Sigmoid colon (tissue), 4 donors: Measurements from ENCODE around the gene GAA.

Experiments used
- CTCF ChIP-seq, 4 experiments: fragments of 450-650 bp in 3 of 4; fragments of 200-600 bp in 1 of 4; IDR thresholded peaks; one replicate each; pipeline ENCODE4 v1.5.1; 2016 to 2019; ENCODE audit warnings: antibody characterized with exemption in 4 of 4, mild to moderate bottlenecking in 3 of 4, moderate library complexity in 2 of 4
- EP300 ChIP-seq, 4 donors: sonication (generic); formaldehyde crosslinking; IDR thresholded peaks; one replicate each; pipeline ENCODE4 v1.6.1; 2017; ENCODE audit warnings: antibody characterized with exemption in 4 of 4
- POLR2A ChIP-seq, 2 donors: fragments of 450-650 bp; IDR thresholded peaks; one replicate each; pipeline ENCODE4 v1.6.1; 2016; ENCODE audit warnings: antibody characterized with exemption in 2 of 2, mild to moderate bottlenecking in 2 of 2, moderate library complexity in 2 of 2
- POLR2AphosphoS5 ChIP-seq, 4 donors: sonication (generic); formaldehyde crosslinking; IDR thresholded peaks; one replicate each; pipeline ENCODE4 v1.6.1; 2017; ENCODE audit warnings: antibody characterized with exemption in 4 of 4

DNA sequence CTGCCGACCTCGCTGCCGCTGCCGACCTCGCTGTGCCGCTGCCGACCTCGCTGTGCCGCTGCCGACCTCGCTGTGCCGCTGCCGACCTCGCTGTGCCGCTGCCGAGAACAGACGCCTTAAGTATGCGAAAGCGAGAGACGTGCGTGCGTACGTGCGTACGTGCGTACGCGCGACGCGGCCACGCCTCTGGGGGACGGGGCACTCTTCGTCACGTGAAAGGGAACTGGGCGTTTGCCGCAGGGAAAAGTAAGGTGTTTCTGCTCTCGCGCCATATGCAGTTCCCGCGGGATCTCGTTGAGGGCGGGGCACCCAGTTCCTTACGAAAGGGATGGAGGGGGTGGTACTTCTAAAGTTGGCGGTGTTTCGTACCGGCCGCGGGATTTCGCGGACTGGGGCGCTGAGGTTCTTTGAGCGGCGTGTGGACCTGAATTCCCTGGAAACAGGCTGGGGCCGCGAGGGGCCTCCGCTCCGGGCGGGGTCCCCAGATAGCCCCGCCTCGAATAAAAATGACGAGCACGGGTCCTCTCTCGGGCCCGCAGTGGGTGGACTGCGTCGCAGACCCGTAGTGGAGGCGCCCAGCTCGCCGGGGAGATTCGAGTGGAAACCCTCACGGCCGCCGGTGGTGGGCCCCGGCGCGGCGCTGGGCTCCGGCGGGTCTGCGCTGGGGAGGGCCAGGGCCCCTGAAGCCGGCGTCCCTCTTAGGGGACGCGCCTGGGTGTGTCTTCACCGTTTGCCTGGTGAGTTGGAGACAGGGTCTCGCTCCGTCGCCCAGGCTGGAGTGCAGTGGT, 45.8 kb downstream of the GAA start, which contains the start of gene EIF4A3:
- peak; percentile 54 to 80 for TF ChIP-seq POLR2A (IDR thresholded peaks at IDR 0.05)
- no peak for TF ChIP-seq CTCF (IDR thresholded peaks at IDR 0.05)
- TF ChIP-seq POLR2AphosphoS5 (IDR thresholded peaks at IDR 0.05) = peak; percentile 90 to 98 (median 90)
- peak in 3 of 4 donors; percentile 75 to 99 (median 91) for TF ChIP-seq EP300 (IDR thresholded peaks at IDR 0.05)
